H1 (cell line): ENCODE data around the gene KANSL1. TPM values are rescaled to one million over a fixed set of nuclear protein-coding genes. Genes with fewer than 3 reads are reported as not detected.

ENCODE experiments used
- BRCA1 ChIP-seq: IDR thresholded peaks from 2 replicates; pipeline ENCODE4 v1.6.1; 2012; ENCODE audit warnings: low read depth, low read length, improper control_type of control experiment
- CBX8 ChIP-seq: fragments of 300-800, 300-1000 bp; sonication (generic); IDR thresholded peaks from 2 replicates; pipeline ENCODE4 v1.7.1; 2016; ENCODE audit warnings: low read depth, low read length, borderline replicate concordance
- CHD2 ChIP-seq: IDR thresholded peaks from 2 replicates; pipeline ENCODE4 v1.6.1; 2012; ENCODE audit warnings: low read length, improper control_type of control experiment
- EP300 ChIP-seq, 2 experiments: IDR thresholded peaks; 1 replicate in 1 of 2; 2 replicates in 1 of 2; pipeline ENCODE4 v1.6.1; 2011 to 2012; ENCODE audit warnings: low read depth in 2 of 2, low read length in 2 of 2, mild to moderate bottlenecking in 2 of 2, borderline replicate concordance in 1 of 2, inconsistent platforms in 1 of 2, moderate library complexity in 1 of 2
- HDAC2 ChIP-seq, 2 experiments: fragments of 300-600 bp in 1 of 2; sonication (generic) in 1 of 2; IDR thresholded peaks; 2 replicates each; pipeline ENCODE4 v1.6.1; 2011 to 2012; ENCODE audit warnings: low read depth in 2 of 2, low read length in 2 of 2, mild to moderate bottlenecking in 2 of 2, moderate library complexity in 2 of 2, borderline replicate concordance in 1 of 2, inconsistent platforms in 1 of 2
- NRF1 ChIP-seq: IDR thresholded peaks from 2 replicates; pipeline ENCODE4 v1.6.1; 2011; ENCODE audit warnings: mild to moderate bottlenecking, low read depth, low read length, improper control_type of control experiment
- SP1 ChIP-seq: IDR thresholded peaks from 2 replicates; pipeline ENCODE4 v1.6.1; 2011; ENCODE audit warnings: low read depth, low read length
- SP2 ChIP-seq: IDR thresholded peaks from 2 replicates; pipeline ENCODE4 v1.6.1; 2012; ENCODE audit warnings: mild to moderate bottlenecking, low read length, inconsistent platforms
- polyA plus RNA-seq, 7 experiments: library from polyadenylated mRNA; depleted of rRNA in 3 of 7; stranded (reverse) in 5 of 7; unstranded in 2 of 7; fragments of >200 nt in 5 of 7; fragments of 200-250 nt in 2 of 7; gene quantifications; 1 replicate in 5 of 7; 2 replicates in 1 of 7; 4 replicates in 1 of 7; pipeline versions ENCODE4 v1.2.1 to v1.2.3, GENCODE V29; 2011 to 2013; ENCODE audit warnings: missing spikeins in 2 of 7, mixed read lengths in 2 of 7
- total RNA-seq: library from RNA; stranded (reverse); fragmentation: NEBNext Ultra II Directional; extraction: Animal tissue kit (Norgen Biotek cat#: 25700); gene quantifications from 2 replicates; pipeline ENCODE4 v1.2.1, GENCODE V29; 2021
- TF ChIP-seq, protein P1 (sequence below): IDR thresholded peaks from 2 replicates; pipeline ENCODE4 v1.6.1; 2012; ENCODE audit warnings: low read length, inconsistent platforms
- TF ChIP-seq, protein P2 (sequence below): IDR thresholded peaks from 2 replicates; pipeline ENCODE4 v1.6.1; 2012; ENCODE audit warnings: inconsistent platforms

KANSL1 gene
- total and polyA plus RNA-seq, 2 of the 8 experiments (the other 6 are each of a cell fraction or from before 2014, with no cell fraction given): 34.0 to 128 TPM

DNA sequence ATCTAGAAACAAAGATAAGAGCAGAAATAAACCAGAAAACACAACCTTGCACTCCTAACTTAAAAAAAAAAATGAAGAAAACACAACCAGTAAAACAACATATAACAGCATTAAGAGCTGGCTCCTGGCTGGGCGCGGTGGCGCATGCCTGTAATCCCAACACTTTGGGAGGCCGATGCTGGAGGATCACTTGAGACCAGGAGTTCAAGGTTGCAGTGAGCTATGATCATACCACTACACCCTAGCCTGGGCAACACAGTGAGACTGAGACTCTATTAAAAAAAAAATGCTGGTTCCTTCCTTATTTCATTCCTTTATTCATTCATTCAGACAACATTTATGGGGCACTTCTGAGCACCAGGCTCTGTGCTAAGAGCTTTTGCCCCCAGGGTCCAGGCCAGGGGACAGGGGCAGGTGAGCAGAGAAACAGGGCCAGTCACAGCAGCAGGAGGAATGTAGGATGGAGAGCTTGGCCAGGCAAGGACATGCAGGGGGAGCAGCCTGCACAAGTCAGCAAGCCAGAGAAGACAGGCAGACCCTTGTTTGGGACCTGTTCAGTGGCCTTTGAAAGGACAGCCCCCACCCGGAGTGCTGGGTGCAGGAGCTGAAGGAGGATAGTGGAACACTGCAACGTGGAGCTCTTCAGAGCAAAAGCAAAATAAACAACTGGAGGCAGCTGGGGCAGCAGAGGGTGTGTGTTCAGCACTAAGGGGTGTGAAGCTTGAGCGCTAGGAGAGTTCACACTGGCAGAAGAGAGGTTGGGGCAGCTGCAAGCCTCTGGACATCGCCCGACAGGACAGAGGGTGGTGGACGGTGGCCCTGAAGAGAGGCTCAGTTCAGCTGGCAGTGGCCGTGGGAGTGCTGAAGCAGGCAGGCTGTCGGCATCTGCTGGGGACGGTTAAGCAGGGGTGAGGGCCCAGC, 191.6 kb downstream of the KANSL1 start (continued):
- TF ChIP-seq, protein P1, sequence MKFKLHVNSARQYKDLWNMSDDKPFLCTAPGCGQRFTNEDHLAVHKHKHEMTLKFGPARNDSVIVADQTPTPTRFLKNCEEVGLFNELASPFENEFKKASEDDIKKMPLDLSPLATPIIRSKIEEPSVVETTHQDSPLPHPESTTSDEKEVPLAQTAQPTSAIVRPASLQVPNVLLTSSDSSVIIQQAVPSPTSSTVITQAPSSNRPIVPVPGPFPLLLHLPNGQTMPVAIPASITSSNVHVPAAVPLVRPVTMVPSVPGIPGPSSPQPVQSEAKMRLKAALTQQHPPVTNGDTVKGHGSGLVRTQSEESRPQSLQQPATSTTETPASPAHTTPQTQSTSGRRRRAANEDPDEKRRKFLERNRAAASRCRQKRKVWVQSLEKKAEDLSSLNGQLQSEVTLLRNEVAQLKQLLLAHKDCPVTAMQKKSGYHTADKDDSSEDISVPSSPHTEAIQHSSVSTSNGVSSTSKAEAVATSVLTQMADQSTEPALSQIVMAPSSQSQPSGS: no peak
- TF ChIP-seq HDAC2 (IDR thresholded peaks at IDR 0.05; ENCODE audit: borderline replicate concordance in 1 of 2, low read depth in 2 of 2, low read length in 2 of 2) (no peak), EP300 (IDR thresholded peaks at IDR 0.05; ENCODE audit: borderline replicate concordance in 1 of 2, low read depth in 2 of 2, low read length in 2 of 2) (no peak), SP2 (no peak), CHD2 (no peak), BRCA1 (no peak), SP1 (no peak), CBX8 (no peak), NRF1 (no peak)
- TF ChIP-seq, protein P2, sequence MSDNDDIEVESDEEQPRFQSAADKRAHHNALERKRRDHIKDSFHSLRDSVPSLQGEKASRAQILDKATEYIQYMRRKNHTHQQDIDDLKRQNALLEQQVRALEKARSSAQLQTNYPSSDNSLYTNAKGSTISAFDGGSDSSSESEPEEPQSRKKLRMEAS: no peak
